Cardiac fibroblast (primary cell): ENCODE measurements around the gene AADAT.
"Not testable (repeated sequence)": the region's sequence is repeated elsewhere in the genome, so short reads cannot be mapped to it uniquely, and the experiment has no call there.

Experiments used
- DNase-seq, 2 donors: peaks; one replicate each; pipeline versions ENCODE4 v3.0.0 to v3.0.0-alpha.2; 2010; ENCODE audit warnings: low read depth in 2 of 2
- H3K4me3 ChIP-seq, 2 donors: replicated peaks in 1 of 2; 1 replicate in 1 of 2; 2 replicates in 1 of 2; pipeline ENCODE4 v1.5.1; 2011; ENCODE audit warnings: low read depth in 2 of 2, low read length in 2 of 2, mild to moderate bottlenecking in 2 of 2, moderate library complexity in 1 of 2
- CTCF ChIP-seq: IDR thresholded peaks from one replicate; pipeline ENCODE4 v1.5.1; 2011; ENCODE audit warnings: low read depth, mild to moderate bottlenecking, low read length, inconsistent platforms

The AADAT gene

GRCh38 chr4:170052919-170053318 is 36.8 kb downstream of the AADAT start:
- DNase-seq: no peak
- no peak for TF ChIP-seq CTCF
- H3K4me3 ChIP-seq: no peak overlapping the region

GRCh38 chr4:170051402-170051801 is 38.4 kb downstream of the AADAT start:
- no peak for DNase-seq
- TF ChIP-seq CTCF: no peak
- no peak overlapping the region for H3K4me3 ChIP-seq

GRCh38 chr4:170049766-170050165 is 40.0 kb downstream of the AADAT start:
- TF ChIP-seq CTCF: no peak
- no peak for DNase-seq
- no peak overlapping the region for H3K4me3 ChIP-seq

- H3K4me3 ChIP-seq: no peak overlapping the region
- DNase-seq: peak; percentile 83 to 87
- peak; percentile 55 for TF ChIP-seq CTCF
These were observed 41.9 kb downstream of the AADAT start for GRCh38 chr4:170047771-170048354.

- H3K4me3 ChIP-seq, DNase-seq: not testable (repeated sequence)
These were observed 43.6 kb downstream of the AADAT start for GRCh38 chr4:170046156-170046555.

- no peak for DNase-seq
- no peak overlapping the region for H3K4me3 ChIP-seq
- no peak for TF ChIP-seq CTCF
These were observed 49.6 kb downstream of the AADAT start for GRCh38 chr4:170040031-170040680.

- DNase-seq: no peak
- no peak overlapping the region for H3K4me3 ChIP-seq
- TF ChIP-seq CTCF: no peak
These were observed 51.0 kb downstream of the AADAT start for GRCh38 chr4:170038769-170039168.
